EL (cell line): Measurements from ENCODE around the gene ENTREP3.
A peak's percentile ranks its signal among the peaks of the same experiment; 100 is the strongest.

ENCODE experiments used
- DNase-seq: peaks from one replicate; pipeline ENCODE4 v3.0.0-alpha.2; 2016

ENTREP3 gene

GRCh38 chr1:155277902-155278688 is 22.8 kb upstream of the ENTREP3 start:
- DNase-seq: peak; percentile 30

GRCh38 chr1:155277070-155277901 is 22.0 kb upstream of the ENTREP3 start, which contains the start of gene HCN3:
TSS of gene HCN3 (plus strand) at chr1:155277463. CDS start at chr1:155277591, 128 bp downstream.
- DNase-seq: peak; percentile 95

- peak; percentile 95 for DNase-seq
These were observed 18.3 kb upstream of the ENTREP3 start, which contains the start of gene CLK2 for GRCh38 chr1:155273343-155274245. TSS of gene CLK2 (minus strand) at chr1:155273504. CDS start at chr1:155270977, 2,527 bp downstream.

GRCh38 chr1:155272466-155273342 is 17.4 kb upstream of the ENTREP3 start:
- DNase-seq: peak; percentile 59

GRCh38 chr1:155269381-155269780 is 14.1 kb upstream of the ENTREP3 start:
- no peak for DNase-seq

GRCh38 chr1:155268630-155269029 is 13.3 kb upstream of the ENTREP3 start:
- no peak for DNase-seq

- DNase-seq: no peak
These were observed 12.1 kb upstream of the ENTREP3 start for GRCh38 chr1:155267373-155267772.

GRCh38 chr1:155266553-155266952 is 11.3 kb upstream of the ENTREP3 start:
- no peak for DNase-seq

GRCh38 chr1:155263067-155263466 is 7.8 kb upstream of the ENTREP3 start:
- no peak for DNase-seq

GRCh38 chr1:155261852-155262673 is 6.8 kb upstream of the ENTREP3 start, which contains the start of gene SCAMP3:
TSS of gene SCAMP3 (minus strand) at chr1:155262360. CDS start at chr1:155262151, 209 bp downstream.
- DNase-seq: peak; percentile 99

GRCh38 chr1:155261493-155261851 is 6.2 kb upstream of the ENTREP3 start:
- DNase-seq: peak; percentile 29

- DNase-seq: no peak
These were observed 5.0 kb upstream of the ENTREP3 start for GRCh38 chr1:155260276-155260675.

- no peak for DNase-seq
These were observed 972 bp upstream of the ENTREP3 start for GRCh38 chr1:155256058-155256852.

- DNase-seq: peak; percentile 39
These were observed 505 bp downstream of the ENTREP3 start for GRCh38 chr1:155254714-155255242.

GRCh38 chr1:155254228-155254713 is 1.0 kb downstream of the ENTREP3 start:
- DNase-seq: peak; percentile 21

GRCh38 chr1:155253797-155254196 is 1.5 kb downstream of the ENTREP3 start:
- DNase-seq: peak; percentile 21

GRCh38 chr1:155253208-155253607 is 2.1 kb downstream of the ENTREP3 start:
- no peak for DNase-seq

GRCh38 chr1:155251566-155251965 is 3.7 kb downstream of the ENTREP3 start:
- no peak for DNase-seq
